GM12878 (cell line): ENCODE results near the gene RET. TPM values are rescaled to one million over a fixed set of nuclear protein-coding genes. Genes with fewer than 3 reads are reported as not detected.
A peak's percentile ranks its signal among the peaks of the same experiment; 100 is the strongest.

Source experiments
- ATAC-seq: fragments of 200-7000 bp; cut with Tn5 transposase; 3 replicates; pipeline ENCODE4 v1.9.1; 2020; ENCODE audit warnings: mild to moderate bottlenecking, moderate library complexity
- BruUV-seq: library from RNA; stranded (reverse); fragments of 400-500 nt; replicated peaks from 2 replicates; lab custom pipeline; 2021; lab: Mats Ljungman, UMichigan
- CTCF ChIA-PET: fragments of 300-600 bp; sonication (Branson Sonifier 250); formaldehyde crosslinking; extraction: SDS; loops from one replicate; lab custom pipeline; 2021; ENCODE audit warnings: inconsistent platforms; lab: Yijun Ruan, JAX
- POLR2A ChIA-PET: fragments of 350-600 bp; formaldehyde crosslinking; extraction: SDS; loops from one replicate; lab custom pipeline; 2021; ENCODE audit warnings: inconsistent platforms; lab: Charles Lee
- RAD21 ChIA-PET: fragments of 300-600 bp; sonication (Branson Sonifier 250); formaldehyde crosslinking; loops from one replicate; lab custom pipeline; 2023; ENCODE audit warnings: antibody characterized with exemption; ENCODE audit not compliant: unreplicated experiment; lab: Charles Lee
- SMC1A ChIA-PET: fragments of 300-600 bp; sonication (Branson Sonifier 250); formaldehyde crosslinking; loops from one replicate; lab custom pipeline; 2023; ENCODE audit not compliant: unreplicated experiment, uncharacterized antibody; lab: Charles Lee
- DNase-seq: peaks from one replicate; pipeline ENCODE4 v3.0.0-alpha.2; 2011; ENCODE audit warnings: low read depth, low spot score
- FAIRE-seq: peaks from 3 replicates; lab custom pipeline; 2011; peaks lifted over from hg19 to GRCh38; lab: Jason Lieb, UNC
- H2AFZ ChIP-seq: 2 replicates; pipeline ENCODE4 v1.6.0; 2011; ENCODE audit warnings: low read depth, low read length, control low read depth; ENCODE audit not compliant: control insufficient read depth
- H3K27ac ChIP-seq: 2 replicates; pipeline ENCODE4 v1.5.1; 2011; ENCODE audit warnings: control low read depth; ENCODE audit not compliant: control insufficient read depth, insufficient read depth
- H3K27me3 ChIP-seq, 2 experiments: replicated peaks in 1 of 2; 2 replicates each; pipeline versions ENCODE4 v1.6.0 to v1.6.1; 2011; ENCODE audit warnings: low read length in 1 of 2; ENCODE audit not compliant: control insufficient read depth in 2 of 2, insufficient read depth in 2 of 2
- H3K36me3 ChIP-seq, 2 experiments: 2 replicates each; pipeline ENCODE4 v1.5.1; 2011; ENCODE audit warnings: low read length in 1 of 2; ENCODE audit not compliant: control insufficient read depth in 2 of 2, insufficient read depth in 2 of 2
- H3K4me1 ChIP-seq: 2 replicates; pipeline ENCODE4 v1.6.1; 2011; ENCODE audit warnings: mild to moderate bottlenecking, low read length, moderate library complexity, mixed read lengths; ENCODE audit not compliant: control insufficient read depth, insufficient read depth
- H3K4me2 ChIP-seq: 2 replicates; pipeline ENCODE4 v1.6.0; 2011; ENCODE audit warnings: control low read depth; ENCODE audit not compliant: control insufficient read depth, insufficient read depth
- H3K4me3 ChIP-seq: fragments of 200-600 bp; sonication (generic); 2 replicates; pipeline ENCODE4 v1.5.1; 2016
- H3K79me2 ChIP-seq: 2 replicates; pipeline ENCODE4 v1.6.0; 2011; ENCODE audit warnings: low read length; ENCODE audit not compliant: control insufficient read depth, insufficient read depth
- H3K9ac ChIP-seq: 2 replicates; pipeline ENCODE4 v1.8.0; 2011; ENCODE audit warnings: low read length, control low read depth, mixed read lengths; ENCODE audit not compliant: control insufficient read depth, insufficient read depth
- H3K9me3 ChIP-seq: replicated peaks from 3 replicates; pipeline ENCODE4 v1.5.1; 2011; ENCODE audit warnings: mild to moderate bottlenecking, low read length; ENCODE audit not compliant: control insufficient read depth, insufficient read depth
- H4K20me1 ChIP-seq: 2 replicates; pipeline ENCODE4 v1.6.0; 2011; ENCODE audit not compliant: control insufficient read depth, insufficient read depth
- BCL11A ChIP-seq: IDR thresholded peaks from 2 replicates; pipeline ENCODE4 v1.6.1; 2011; ENCODE audit warnings: low read depth, low read length
- NR2F1 ChIP-seq: fragments of 450-650 bp; conservative IDR thresholded peaks from 2 replicates; pipeline ENCODE4 v1.6.1; 2017; ENCODE audit warnings: mild to moderate bottlenecking
- SMAD1 ChIP-seq: fragments of 450-650 bp; IDR thresholded peaks from 2 replicates; pipeline ENCODE4 v1.6.1; 2018; ENCODE audit warnings: mild to moderate bottlenecking, low read depth; ENCODE audit not compliant: partially characterized antibody
- SMC3 ChIP-seq: IDR thresholded peaks from 2 replicates; pipeline ENCODE4 v1.6.1; 2011; ENCODE audit warnings: low read length, improper control_type of control experiment, borderline replicate concordance
- WGBS: methylation state at CpG from one replicate; pipeline ENCODE4 v1.1.6; 2016; ENCODE audit warnings: low lambda C conversion rate; ENCODE audit not compliant: insufficient replicate concordance, insufficient coverage; ENCODE audit errors: missing lambda C conversion rate; 5-methylcytosine and 5-hydroxymethylcytosine counted together
- in situ Hi-C: fragments of 300-500 bp; cut with MboI; formaldehyde crosslinking; loops from 9 replicates; pipeline ENCODE4 v1.14.3; 2018; ENCODE audit warnings: mixed read lengths
- intact Hi-C: fragments of 100-400 bp; cut with micrococcal nuclease; formaldehyde crosslinking; loops from one replicate; pipeline ENCODE4 v1.14.2; 2022; ENCODE audit not compliant: unreplicated experiment
- polyA plus RNA-seq, 11 experiments: library from polyadenylated mRNA; depleted of rRNA in 4 of 11; unstranded in 6 of 11; stranded (reverse) in 5 of 11; fragments of >200 nt; fragmentation: Nextera tagmentation in 4 of 11; fragmentation: Illumina TruSeq in 1 of 11; extraction: Ambion mirVana in 4 of 11; extraction: Trizol in 1 of 11; gene quantifications; 1 replicate in 1 of 11; 2 replicates in 10 of 11; pipeline versions ENCODE4 v1.2.1 to v1.2.3, GENCODE V29; 2011 to 2016; ENCODE audit warnings: inconsistent platforms in 2 of 11, missing spikeins in 2 of 11, low read depth in 1 of 11
- total RNA-seq, 4 experiments: library from RNA; depleted of rRNA in 3 of 4; stranded (reverse); fragments of >200 nt in 3 of 4; fragmentation: Illumina TruSeq in 1 of 4; extraction: Trizol in 1 of 4; gene quantifications; 2 replicates each; pipeline versions ENCODE4 v1.2.1 to v1.2.3, GENCODE V29; 2013 to 2021

RET gene
- total and polyA plus RNA-seq, 10 of the 15 experiments (the other 5 are each of a cell fraction or from before 2014, with no cell fraction given) = not detected

- TF ChIP-seq SMAD1 (no peak), SMC3 (peak; percentile 89)
Measured at GRCh38 chr10:43105102-43105955, 28.5 kb downstream of the RET start (continued).

- Histone ChIP-seq H3K9me3 (no peaks in the 10 kb centered on the region), H3K4me1 (peaks cover 16% of the 10 kb centered on the region), H3K36me3 (no peaks in the 10 kb centered on the region), H3K79me2 (no peaks in the 10 kb centered on the region), H3K27ac (no peak overlapping the region), H3K4me3 (no peak overlapping the region), H3K27me3 (peaks cover 4 to 5% of the 10 kb centered on the region in 2 experiments; a peak in 3 of 4 replicates), H4K20me1 (no peaks in the 10 kb centered on the region; the same call in 1 of the 2 replicates), H3K4me2 (peak overlapping the region; percentile 93; the same call in 1 of the 2 replicates), H3K9ac (no peak overlapping the region), H2AFZ (no peak overlapping the region)
- no peak for FAIRE-seq
- in situ Hi-C loops (loop anchor here (25.0 kb wide), 2 partner anchors 94 to 919 kb away; no protein-coding TSS in a partner anchor), intact Hi-C loops (loop anchor here (2.0 to 10.0 kb wide), 2 partner anchors 239 to 311 kb away; no protein-coding TSS in a partner anchor)
- ChIA-PET POLR2A (no interaction called here), CTCF (interaction anchor here (1.0 to 1.6 kb wide), 3 partner anchors 34 to 145 kb away, joined by 3 read pairs; no protein-coding TSS in a partner anchor), SMC1A (no interaction called here), RAD21 (interaction anchor here (1.0 kb wide), 1 partner anchor 24 kb away, joined by 3 read pairs; no protein-coding TSS in a partner anchor)
- DNase-seq = no peak
- ATAC-seq = no peak
- TF ChIP-seq BCL11A (no peak), NR2F1 (peak; percentile 65)
- no TSS peak for BruUV-seq
- 31% methylated on average over 7 of the region's 7 CpGs for WGBS
Measured at GRCh38 chr10:43105956-43106229, 29.0 kb downstream of the RET start.
